B cell (primary cell): ENCODE data around the gene FBF1. TPM values are rescaled to one million over a fixed set of nuclear protein-coding genes. Genes with fewer than 3 reads are reported as not detected.

Experiments
- ATAC-seq: fragments of 200-7000 bp; cut with Tn5 transposase; one replicate; pipeline ENCODE4 v1.10.0; 2021; ENCODE audit warnings: low read depth, mild to moderate bottlenecking, moderate number of reproducible peaks, moderate library complexity
- CTCF ChIA-PET: fragments of 350-600 bp; sonication (Branson Sonifier 250); formaldehyde crosslinking; loops from one replicate; lab custom pipeline; 2021; ENCODE audit warnings: antibody characterized with exemption, inconsistent platforms; lab: Charles Lee
- POLR2A ChIA-PET: fragments of 350-600 bp; sonication (Branson Sonifier 250); formaldehyde crosslinking; loops from one replicate; lab custom pipeline; 2021; ENCODE audit warnings: antibody characterized with exemption; lab: Charles Lee
- DNase-seq: peaks from one replicate; pipeline ENCODE4 v3.0.0; 2013
- H2AFZ ChIP-seq: 2 replicates; pipeline ENCODE4 v1.6.1; 2012; ENCODE audit warnings: mild to moderate bottlenecking, low read depth, low read length; ENCODE audit not compliant: insufficient read depth, poor library complexity, severe bottlenecking
- H3K27ac ChIP-seq, 2 donors: 1 replicate in 1 of 2; 2 replicates in 1 of 2; pipeline ENCODE4 v1.5.1; 2012 to 2013; ENCODE audit warnings: low read length in 2 of 2, mild to moderate bottlenecking in 2 of 2, moderate library complexity in 1 of 2
- H3K27me3 ChIP-seq, 4 experiments: fragments of 200-600 bp in 1 of 4; sonication (generic) in 1 of 4; replicated peaks in 1 of 4; 1 replicate in 2 of 4; 2 replicates in 2 of 4; pipeline versions ENCODE4 v1.6.1 to v1.7.0; 2013 to 2016; ENCODE audit warnings: low read length in 3 of 4, mild to moderate bottlenecking in 2 of 4, mixed read lengths in 1 of 4, moderate library complexity in 1 of 4; ENCODE audit not compliant: insufficient read depth in 4 of 4, control insufficient read depth in 3 of 4; ENCODE audit errors: control extremely low read depth in 1 of 4
- H3K36me3 ChIP-seq, 2 experiments: replicated peaks in 1 of 2; 1 replicate in 1 of 2; 2 replicates in 1 of 2; pipeline versions ENCODE4 v1.6.1 to v1.7.1; 2013; ENCODE audit warnings: low read length in 1 of 2; ENCODE audit not compliant: insufficient read depth in 2 of 2, control insufficient read depth in 1 of 2; ENCODE audit errors: control extremely low read depth in 1 of 2, extremely low read depth in 1 of 2
- H3K4me1 ChIP-seq, 2 donors: fragments of 200-600 bp in 1 of 2; sonication (generic) in 1 of 2; 1 replicate in 1 of 2; 2 replicates in 1 of 2; pipeline versions ENCODE4 v1.5.1 to v1.6.1; 2013 to 2017; ENCODE audit warnings: low read length in 2 of 2; ENCODE audit not compliant: control insufficient read depth in 2 of 2, insufficient read depth in 2 of 2
- H3K4me2 ChIP-seq: replicated peaks from 2 replicates; pipeline ENCODE3; 2012; ENCODE audit warnings: mild to moderate bottlenecking, low read depth, low read length; ENCODE audit not compliant: poor library complexity, severe bottlenecking
- H3K4me3 ChIP-seq, 5 experiments: fragments of 200-600 bp in 1 of 5; sonication (generic) in 1 of 5; 1 replicate in 3 of 5; 2 replicates in 2 of 5; pipeline versions ENCODE4 v1.5.1 to v1.7.0; 2011 to 2016; ENCODE audit warnings: low read length in 4 of 5, mild to moderate bottlenecking in 4 of 5, low read depth in 2 of 5, control low read depth in 1 of 5, moderate library complexity in 1 of 5; ENCODE audit not compliant: insufficient read depth in 1 of 5; ENCODE audit errors: control extremely low read depth in 1 of 5, extremely low read depth in 1 of 5
- H3K79me2 ChIP-seq: fragments of 200-600 bp; sonication (generic); one replicate; pipeline ENCODE4 v1.6.0; 2016; ENCODE audit warnings: low read length; ENCODE audit not compliant: control insufficient read depth, insufficient read depth
- H3K9ac ChIP-seq: fragments of 200-600 bp; sonication (generic); 2 replicates; pipeline ENCODE4 v1.6.1; 2017; ENCODE audit warnings: mild to moderate bottlenecking, low read length, moderate library complexity
- H3K9me3 ChIP-seq, 3 donors: one replicate each; pipeline versions ENCODE4 v1.6.1 to v1.7.1; 2013; ENCODE audit warnings: low read length in 2 of 3; ENCODE audit not compliant: control insufficient read depth in 2 of 3, insufficient read depth in 1 of 3; ENCODE audit errors: control extremely low read depth in 1 of 3
- H4K20me1 ChIP-seq: 2 replicates; pipeline ENCODE4 v1.6.0; 2012; ENCODE audit warnings: mild to moderate bottlenecking, low read length; ENCODE audit not compliant: insufficient read depth, control insufficient read depth, poor library complexity, severe bottlenecking
- H3K27ac Mint-ChIP-seq: one replicate; pipeline ENCODE4 v1.8.0; 2021; ENCODE audit warnings: mixed read lengths
- H3K27me3 Mint-ChIP-seq: one replicate; pipeline ENCODE4 v1.8.0; 2021; ENCODE audit warnings: mixed read lengths
- H3K4me1 Mint-ChIP-seq: one replicate; pipeline ENCODE4 v1.8.0; 2021; ENCODE audit warnings: mixed read lengths
- H3K4me3 Mint-ChIP-seq: one replicate; pipeline ENCODE4 v1.8.0; 2021; ENCODE audit warnings: mixed read lengths
- H3K9me3 Mint-ChIP-seq: one replicate; pipeline ENCODE4 v1.8.0; 2022; ENCODE audit warnings: mixed read lengths; ENCODE audit not compliant: insufficient read depth
- EZH2 ChIP-seq: IDR thresholded peaks from 2 replicates; pipeline ENCODE4 v1.6.1; 2012; ENCODE audit warnings: borderline replicate concordance, low read depth, mild to moderate bottlenecking, moderate library complexity, low read length; ENCODE audit not compliant: insufficient read depth, poor library complexity, severe bottlenecking
- WGBS: methylation state at CpG from one replicate; pipeline ENCODE4 v1.1.5; 2013; ENCODE audit warnings: missing lambda C conversion rate; ENCODE audit not compliant: insufficient coverage; 5-methylcytosine and 5-hydroxymethylcytosine counted together
- intact Hi-C: fragments of 100-400 bp; cut with micrococcal nuclease; formaldehyde crosslinking; loops from one replicate; pipeline ENCODE4 v1.10.0; 2022
- polyA plus RNA-seq: library from polyadenylated mRNA; depleted of rRNA; stranded (reverse); fragments of >200 nt; gene quantifications from 2 replicates; pipeline ENCODE4 v1.2.3, GENCODE V29; 2012
- total RNA-seq, 2 donors: library from RNA; stranded (reverse); fragments of 120-200 nt in 1 of 2; gene quantifications; 1 replicate in 1 of 2; 2 replicates in 1 of 2; pipeline versions ENCODE4 v1.2.3 to v1.2.4, GENCODE V29; 2013 to 2022
- TF ChIP-seq, protein P1 (sequence below): fragments of 200-600 bp; IDR thresholded peaks from one replicate; pipeline ENCODE4 v1.8.0; 2022; ENCODE audit warnings: antibody characterized with exemption, mild to moderate bottlenecking

The FBF1 gene
- total and polyA plus RNA-seq, 2 donors (not counting 1 experiment from before 2014, with no cell fraction given) = 21.6 to 31.5 TPM

DNA sequence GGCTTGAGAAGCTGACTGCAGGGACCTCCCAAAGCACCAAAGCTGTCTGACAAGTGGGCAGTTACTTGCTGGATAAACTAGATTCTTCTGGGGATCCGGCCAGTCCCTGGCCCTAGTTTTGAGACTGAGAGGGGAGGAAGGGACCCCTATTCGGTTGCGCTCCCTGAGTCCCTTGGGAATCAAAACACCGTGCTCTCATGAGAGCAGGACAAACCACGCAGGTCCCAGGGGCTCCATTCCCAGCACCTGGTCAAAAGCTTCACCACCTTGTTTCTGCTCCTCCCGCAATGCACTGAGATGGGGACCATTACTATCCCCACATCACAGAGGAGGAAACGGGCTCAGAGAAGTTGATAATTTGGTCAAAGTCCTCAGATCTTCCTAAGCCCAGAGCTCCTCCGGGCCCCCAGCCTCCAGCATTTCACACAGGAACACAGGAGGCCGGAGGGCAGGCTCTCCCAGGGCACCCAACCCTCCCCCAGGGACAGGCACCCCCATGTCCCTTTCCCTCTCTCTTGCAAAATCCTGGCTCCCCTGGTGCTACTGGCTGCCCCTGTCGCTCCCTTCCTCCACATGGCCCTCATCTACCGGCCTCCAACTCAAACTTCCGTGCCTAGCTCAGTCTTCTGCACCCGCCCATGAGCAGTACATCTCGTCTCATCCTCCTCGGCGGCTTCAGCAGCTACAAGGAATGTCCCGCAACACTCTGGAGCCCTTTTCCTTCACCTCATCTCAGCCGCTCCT, 47.4 kb downstream of the FBF1 start:
- Histone ChIP-seq H3K9me3 (no peaks in the 10 kb centered on the region), H3K79me2 (peaks cover 24% of the 10 kb centered on the region), H3K9ac (no peak overlapping the region), H2AFZ (no peak overlapping the region), H4K20me1 (peaks cover 28% of the 10 kb centered on the region), H3K27ac (no peak overlapping the region), H3K4me3 (no peak overlapping the region), H3K36me3 (peaks cover 2 to 20% of the 10 kb centered on the region in 2 experiments), H3K27me3 (no peaks in the 10 kb centered on the region), H3K4me2 (no peak overlapping the region), H3K4me1 (peaks cover 16 to 19% of the 10 kb centered on the region in 2 donors)
- DNase-seq (no peak), ATAC-seq (no peak)
- Mint-ChIP-seq H3K27me3 (no peaks in the 10 kb centered on the region), H3K4me3 (peak overlapping the region; percentile 66), H3K9me3 (no peaks in the 10 kb centered on the region), H3K27ac (no peak overlapping the region), H3K4me1 (peaks cover 26% of the 10 kb centered on the region)
- intact Hi-C loops = no loop called here
- 95% methylated on average over 17 of the region's 18 CpGs for WGBS
- CTCF ChIA-PET = interaction anchor here (0.6 to 5.9 kb wide), 3 partner anchors 16 to 48 kb away, joined by 3 to 52 read pairs (median 3); partner anchors contain the start of genes TRIM47 and WBP2
- POLR2A ChIA-PET = interaction anchor here (0.6 to 1.0 kb wide), 3 partner anchors 28 to 95 kb away, joined by 3 to 6 read pairs (median 3); no protein-coding TSS in a partner anchor
- TF ChIP-seq, protein P1, sequence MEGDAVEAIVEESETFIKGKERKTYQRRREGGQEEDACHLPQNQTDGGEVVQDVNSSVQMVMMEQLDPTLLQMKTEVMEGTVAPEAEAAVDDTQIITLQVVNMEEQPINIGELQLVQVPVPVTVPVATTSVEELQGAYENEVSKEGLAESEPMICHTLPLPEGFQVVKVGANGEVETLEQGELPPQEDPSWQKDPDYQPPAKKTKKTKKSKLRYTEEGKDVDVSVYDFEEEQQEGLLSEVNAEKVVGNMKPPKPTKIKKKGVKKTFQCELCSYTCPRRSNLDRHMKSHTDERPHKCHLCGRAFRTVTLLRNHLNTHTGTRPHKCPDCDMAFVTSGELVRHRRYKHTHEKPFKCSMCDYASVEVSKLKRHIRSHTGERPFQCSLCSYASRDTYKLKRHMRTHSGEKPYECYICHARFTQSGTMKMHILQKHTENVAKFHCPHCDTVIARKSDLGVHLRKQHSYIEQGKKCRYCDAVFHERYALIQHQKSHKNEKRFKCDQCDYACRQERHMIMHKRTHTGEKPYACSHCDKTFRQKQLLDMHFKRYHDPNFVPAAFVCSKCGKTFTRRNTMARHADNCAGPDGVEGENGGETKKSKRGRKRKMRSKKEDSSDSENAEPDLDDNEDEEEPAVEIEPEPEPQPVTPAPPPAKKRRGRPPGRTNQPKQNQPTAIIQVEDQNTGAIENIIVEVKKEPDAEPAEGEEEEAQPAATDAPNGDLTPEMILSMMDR = no peak
- TF ChIP-seq EZH2 = no peak
